ENCODE data around the gene PAK5. TPM values are rescaled to one million over a fixed set of nuclear protein-coding genes. Genes with fewer than 3 reads are reported as not detected.

The PAK5 gene
- total RNA-seq, 4 donors from 2014 or later = 0.04 to 0.34 (median 0.24) TPM

GRCh38 chr20:9755301-9755700 lies 83.6 kb downstream of the PAK5 start:
- no peak overlapping the region for H3K27ac ChIP-seq
- no peak for TF ChIP-seq POLR2A (IDR thresholded peaks at IDR 0.05)
- no peak for TF ChIP-seq CTCF (IDR thresholded peaks at IDR 0.05)
- WGBS, 2 donors = 60% methylated on average over 1 of the region's 1 CpG; no CpG with 5 or more reads in 1 of the 2 donors
- H3K9me3 ChIP-seq = no peaks in the 10 kb centered on the region
- H3K4me1 ChIP-seq = no peaks in the 10 kb centered on the region
- H3K4me3 ChIP-seq = no peak overlapping the region
- H3K27me3 ChIP-seq = no peaks in the 10 kb centered on the region
- intact Hi-C loops (cut with DNase I) = no loop called here
- no peaks in the 10 kb centered on the region for H3K36me3 ChIP-seq
- no peak for DNase-seq

GRCh38 chr20:9744551-9744950 lies 94.3 kb downstream of the PAK5 start:
- Histone ChIP-seq H3K36me3 (no peaks in the 10 kb centered on the region), H3K9me3 (no peaks in the 10 kb centered on the region), H3K4me1 (no peaks in the 10 kb centered on the region), H3K27me3 (no peaks in the 10 kb centered on the region), H3K27ac (no peak overlapping the region), H3K4me3 (no peak overlapping the region)
- intact Hi-C loops (cut with DNase I) = no loop called here
- no peak for DNase-seq
- no peak for TF ChIP-seq POLR2A (IDR thresholded peaks at IDR 0.05)

GRCh38 chr20:9743871-9744270 lies 95.0 kb downstream of the PAK5 start:
- Histone ChIP-seq H3K36me3 (no peaks in the 10 kb centered on the region), H3K27ac (no peak overlapping the region), H3K27me3 (no peaks in the 10 kb centered on the region), H3K9me3 (no peaks in the 10 kb centered on the region), H3K4me1 (no peaks in the 10 kb centered on the region), H3K4me3 (no peak overlapping the region)
- intact Hi-C loops (cut with DNase I) = no loop called here
- DNase-seq = no peak
- TF ChIP-seq CTCF (IDR thresholded peaks at IDR 0.05) (no peak), POLR2A (IDR thresholded peaks at IDR 0.05) (no peak)

GRCh38 chr20:9742821-9743220 lies 96.1 kb downstream of the PAK5 start:
- no peaks in the 10 kb centered on the region for H3K9me3 ChIP-seq
- no peak overlapping the region for H3K27ac ChIP-seq
- H3K4me3 ChIP-seq = no peak overlapping the region
- no peaks in the 10 kb centered on the region for H3K36me3 ChIP-seq
- no peak for DNase-seq
- no peak for TF ChIP-seq CTCF (IDR thresholded peaks at IDR 0.05)
- no peak for TF ChIP-seq POLR2A (IDR thresholded peaks at IDR 0.05)
- no peaks in the 10 kb centered on the region for H3K27me3 ChIP-seq
- intact Hi-C loops (cut with DNase I) = no loop called here
- H3K4me1 ChIP-seq = no peaks in the 10 kb centered on the region
- WGBS, 2 donors = 87 to 92% methylated on average over 5 of the region's 5 CpGs

GRCh38 chr20:9741996-9742395 lies 96.9 kb downstream of the PAK5 start:
- no peaks in the 10 kb centered on the region for H3K9me3 ChIP-seq
- intact Hi-C loops (cut with DNase I) = no loop called here
- no peak overlapping the region for H3K27ac ChIP-seq
- H3K4me3 ChIP-seq = no peak overlapping the region
- TF ChIP-seq CTCF (IDR thresholded peaks at IDR 0.05) (no peak), POLR2A (IDR thresholded peaks at IDR 0.05) (no peak)
- no peaks in the 10 kb centered on the region for H3K27me3 ChIP-seq
- H3K4me1 ChIP-seq = no peaks in the 10 kb centered on the region
- DNase-seq = no peak
- H3K36me3 ChIP-seq = no peaks in the 10 kb centered on the region
- 79 to 80% methylated on average over 3 of the region's 3 CpGs for WGBS, 2 donors

GRCh38 chr20:9740486-9740885 lies 98.4 kb downstream of the PAK5 start:
- 56 to 66% methylated on average over 4 to 5 of the region's 5 CpGs for WGBS, 2 donors
- H3K4me1 ChIP-seq = no peaks in the 10 kb centered on the region
- no peaks in the 10 kb centered on the region for H3K27me3 ChIP-seq
- H3K4me3 ChIP-seq = no peak overlapping the region
- TF ChIP-seq POLR2A (IDR thresholded peaks at IDR 0.05) (no peak), CTCF (IDR thresholded peaks at IDR 0.05) (no peak)
- DNase-seq = no peak
- intact Hi-C loops (cut with DNase I) = no loop called here
- H3K9me3 ChIP-seq = no peaks in the 10 kb centered on the region
- no peak overlapping the region for H3K27ac ChIP-seq
- H3K36me3 ChIP-seq = no peaks in the 10 kb centered on the region

Measured in esophagus squamous epithelium (tissue), 5 donors.